22Rv1 (cell line): ENCODE measurements around the gene STON2.

Source experiments
- H3K27ac ChIP-seq: fragments of 450-650 bp; 2 replicates; pipeline ENCODE4 v1.5.1; 2017
- ZFX ChIP-seq: fragments of 450-650 bp; IDR thresholded peaks from 2 replicates; pipeline ENCODE4 v1.6.1; 2017; ENCODE audit warnings: antibody characterized with exemption, borderline replicate concordance
- TF ChIP-seq, protein P1 (sequence below): fragments of 450-650 bp; IDR thresholded peaks from 2 replicates; pipeline ENCODE4 v1.5.1; 2017; ENCODE audit warnings: mild to moderate bottlenecking

Gene STON2

DNA sequence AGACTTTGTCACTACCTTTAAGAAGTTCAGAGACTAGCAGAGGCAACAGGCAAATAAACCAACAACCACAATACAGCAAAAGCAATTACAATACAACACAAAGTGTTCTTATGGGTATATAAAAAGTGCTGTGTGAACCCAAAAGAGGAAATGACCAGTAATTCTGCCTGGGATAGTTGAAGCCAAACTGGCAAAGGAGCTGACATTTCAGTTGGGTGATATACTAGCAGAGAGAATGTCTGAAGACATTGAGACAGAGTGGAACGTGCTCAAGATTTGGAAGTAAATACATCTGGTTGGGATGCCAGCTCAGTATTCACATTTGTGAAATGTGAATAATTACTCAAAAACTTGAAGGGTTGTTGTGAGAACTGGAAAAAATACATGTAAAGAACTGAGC is 98.8 kb downstream of the STON2 start:
- H3K27ac ChIP-seq, result no peak overlapping the region
- TF ChIP-seq, protein P1, sequence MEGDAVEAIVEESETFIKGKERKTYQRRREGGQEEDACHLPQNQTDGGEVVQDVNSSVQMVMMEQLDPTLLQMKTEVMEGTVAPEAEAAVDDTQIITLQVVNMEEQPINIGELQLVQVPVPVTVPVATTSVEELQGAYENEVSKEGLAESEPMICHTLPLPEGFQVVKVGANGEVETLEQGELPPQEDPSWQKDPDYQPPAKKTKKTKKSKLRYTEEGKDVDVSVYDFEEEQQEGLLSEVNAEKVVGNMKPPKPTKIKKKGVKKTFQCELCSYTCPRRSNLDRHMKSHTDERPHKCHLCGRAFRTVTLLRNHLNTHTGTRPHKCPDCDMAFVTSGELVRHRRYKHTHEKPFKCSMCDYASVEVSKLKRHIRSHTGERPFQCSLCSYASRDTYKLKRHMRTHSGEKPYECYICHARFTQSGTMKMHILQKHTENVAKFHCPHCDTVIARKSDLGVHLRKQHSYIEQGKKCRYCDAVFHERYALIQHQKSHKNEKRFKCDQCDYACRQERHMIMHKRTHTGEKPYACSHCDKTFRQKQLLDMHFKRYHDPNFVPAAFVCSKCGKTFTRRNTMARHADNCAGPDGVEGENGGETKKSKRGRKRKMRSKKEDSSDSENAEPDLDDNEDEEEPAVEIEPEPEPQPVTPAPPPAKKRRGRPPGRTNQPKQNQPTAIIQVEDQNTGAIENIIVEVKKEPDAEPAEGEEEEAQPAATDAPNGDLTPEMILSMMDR, result no peak
- TF ChIP-seq ZFX, result no peak

DNA sequence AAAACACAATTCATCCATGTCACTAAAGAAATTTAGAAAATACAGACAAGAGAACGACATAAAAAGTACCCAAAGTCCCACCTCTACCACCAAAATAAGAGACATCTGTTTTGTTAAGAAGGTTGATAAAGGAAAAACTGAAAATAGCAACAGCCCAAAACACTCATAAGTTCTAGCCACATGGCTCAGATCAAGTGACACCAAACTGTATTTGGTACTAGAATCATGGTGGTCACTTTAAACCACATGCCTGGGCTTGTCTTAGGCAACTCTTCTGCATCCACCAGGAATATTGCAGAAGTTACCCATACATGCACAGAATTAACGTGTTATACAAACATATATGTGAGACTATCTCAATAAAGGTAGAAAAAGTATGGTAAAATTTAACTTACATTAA is 101.2 kb downstream of the STON2 start:
- no peak for TF ChIP-seq ZFX
- TF ChIP-seq, protein P1, result no peak
- no peak overlapping the region for H3K27ac ChIP-seq

DNA sequence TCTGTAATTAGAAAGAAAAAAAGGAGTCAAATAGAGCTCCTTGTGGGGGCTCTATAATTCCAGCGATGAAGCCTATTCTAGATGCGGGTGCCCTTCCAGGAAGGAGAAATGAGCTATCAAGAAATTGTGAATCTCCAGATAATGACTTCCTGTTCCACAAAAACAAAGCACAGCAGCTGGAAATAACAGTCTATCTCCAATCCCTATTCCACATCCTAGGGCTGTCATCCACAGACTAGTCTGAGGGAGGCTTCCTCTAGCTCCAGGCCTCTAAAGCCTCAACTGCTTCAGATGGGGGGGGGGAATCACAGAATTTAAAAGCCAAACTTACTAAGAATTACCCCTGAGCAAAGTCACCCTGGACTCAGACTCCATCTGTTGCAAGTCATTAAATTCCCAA is 102.0 kb downstream of the STON2 start:
- H3K27ac ChIP-seq, result no peak overlapping the region
- TF ChIP-seq ZFX, result no peak
- TF ChIP-seq, protein P1, result no peak

DNA sequence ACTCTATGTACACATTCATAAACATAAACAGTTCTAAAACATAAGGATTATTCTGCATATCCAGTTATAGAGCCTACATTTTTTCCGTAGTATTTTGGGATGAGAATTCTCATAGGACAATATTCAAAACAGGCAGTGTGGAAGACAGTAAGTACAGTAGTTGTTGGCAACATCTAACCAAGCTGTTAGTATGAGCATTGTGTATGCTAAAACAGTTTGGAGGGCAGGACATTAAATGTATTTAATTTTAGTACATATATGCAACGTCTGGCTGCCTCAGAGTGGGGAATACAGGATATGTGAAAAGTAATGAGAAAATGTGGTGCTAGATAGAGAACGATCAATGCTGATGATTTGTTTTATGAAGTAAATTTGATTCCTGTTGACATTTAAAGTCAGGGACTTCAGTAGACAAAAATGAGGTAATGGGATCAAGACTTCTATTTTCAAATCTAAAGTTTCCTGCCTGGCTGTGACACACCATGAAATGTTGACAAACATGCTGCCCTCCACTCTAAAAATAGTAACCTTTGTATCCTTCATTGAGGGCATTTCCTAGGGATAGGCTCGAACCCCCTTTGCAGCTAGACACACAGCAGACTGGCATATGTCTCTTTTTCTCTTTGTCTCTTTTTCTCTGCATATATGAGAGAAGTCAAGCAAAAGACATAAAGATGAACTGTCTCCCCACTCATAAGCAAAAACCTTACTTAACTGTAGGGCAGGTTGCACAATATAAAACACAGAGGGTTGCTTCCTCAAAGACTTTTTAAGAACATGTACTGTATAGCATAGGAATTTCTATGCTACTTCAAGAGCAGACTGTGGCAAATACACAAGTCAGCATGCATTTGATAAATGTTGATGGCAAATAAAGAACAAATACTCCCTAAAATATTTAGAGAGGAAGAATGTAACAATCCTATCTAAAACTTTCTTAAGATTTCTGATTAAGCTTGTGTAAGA is 103.9 kb downstream of the STON2 start:
- H3K27ac ChIP-seq, result no peak overlapping the region
- TF ChIP-seq, protein P1, result no peak
- no peak for TF ChIP-seq ZFX

DNA sequence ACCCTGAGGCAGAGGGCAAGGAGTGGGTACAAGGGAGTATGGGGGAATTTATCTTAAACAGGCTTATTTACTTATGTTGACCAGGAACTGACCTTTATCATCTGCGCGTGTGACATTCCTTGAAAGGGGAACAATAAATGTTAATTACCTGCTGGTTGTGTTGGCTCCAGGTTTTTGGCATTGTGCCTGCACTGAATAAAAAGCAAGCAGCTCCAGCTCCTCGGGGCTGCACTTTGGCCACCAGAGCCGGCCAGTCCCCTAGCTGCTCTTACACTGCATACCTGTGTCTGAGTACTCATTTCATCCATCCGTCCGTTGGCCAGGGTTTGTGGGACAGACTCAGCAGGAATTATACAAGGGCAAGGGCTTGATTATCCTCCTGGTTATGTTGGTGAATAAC is 110.6 kb downstream of the STON2 start:
- TF ChIP-seq, protein P1, result no peak
- no peak for TF ChIP-seq ZFX
- no peak overlapping the region for H3K27ac ChIP-seq

DNA sequence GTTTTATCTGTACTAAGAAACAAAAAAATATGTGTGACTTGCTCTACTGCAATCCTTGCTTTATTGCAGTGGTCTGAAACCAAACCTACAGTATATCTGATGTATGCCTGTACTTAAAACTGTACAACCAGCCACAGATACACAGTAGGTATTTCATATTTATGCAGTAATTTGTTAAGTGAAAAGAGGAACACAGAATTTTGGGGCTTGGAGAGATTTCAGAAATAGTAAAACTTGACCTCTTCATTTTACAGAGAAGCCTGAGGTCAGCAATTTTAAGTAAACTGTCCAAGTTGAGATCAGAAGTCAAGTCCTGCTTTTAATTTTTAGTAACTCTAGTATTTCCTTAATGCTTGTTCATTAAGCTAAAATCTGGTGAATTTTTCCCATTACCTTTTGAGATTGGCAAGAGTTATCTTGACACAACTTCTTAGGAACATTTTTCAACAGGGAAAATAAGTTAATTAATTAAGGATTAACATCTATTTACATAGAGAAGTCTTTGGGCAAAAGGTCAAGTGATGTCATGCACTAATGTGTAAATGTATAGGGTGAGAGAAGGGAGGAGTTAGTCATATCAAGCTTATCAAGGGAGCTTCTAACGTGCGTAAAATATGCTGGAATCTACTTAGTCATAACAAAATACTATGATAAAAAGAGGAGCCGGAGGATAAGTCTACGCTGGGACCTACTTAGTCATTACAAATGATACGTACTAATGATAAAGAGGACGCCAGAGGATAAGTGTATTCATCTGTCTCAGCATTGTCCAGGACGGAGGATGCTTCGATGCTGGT is 113.4 kb downstream of the STON2 start:
- TF ChIP-seq, protein P1, result no peak
- TF ChIP-seq ZFX, result no peak
- H3K27ac ChIP-seq, result no peak overlapping the region
